NCI-H446 treated with DMSO at 0.1 percent for 48 hours (cell line): ENCODE results near the gene MYO1C.

ENCODE experiments used
- DNase-seq: peaks from one replicate; lab custom pipeline; 2025; lab: John Stamatoyannopoulos, UW

The MYO1C gene

DNA sequence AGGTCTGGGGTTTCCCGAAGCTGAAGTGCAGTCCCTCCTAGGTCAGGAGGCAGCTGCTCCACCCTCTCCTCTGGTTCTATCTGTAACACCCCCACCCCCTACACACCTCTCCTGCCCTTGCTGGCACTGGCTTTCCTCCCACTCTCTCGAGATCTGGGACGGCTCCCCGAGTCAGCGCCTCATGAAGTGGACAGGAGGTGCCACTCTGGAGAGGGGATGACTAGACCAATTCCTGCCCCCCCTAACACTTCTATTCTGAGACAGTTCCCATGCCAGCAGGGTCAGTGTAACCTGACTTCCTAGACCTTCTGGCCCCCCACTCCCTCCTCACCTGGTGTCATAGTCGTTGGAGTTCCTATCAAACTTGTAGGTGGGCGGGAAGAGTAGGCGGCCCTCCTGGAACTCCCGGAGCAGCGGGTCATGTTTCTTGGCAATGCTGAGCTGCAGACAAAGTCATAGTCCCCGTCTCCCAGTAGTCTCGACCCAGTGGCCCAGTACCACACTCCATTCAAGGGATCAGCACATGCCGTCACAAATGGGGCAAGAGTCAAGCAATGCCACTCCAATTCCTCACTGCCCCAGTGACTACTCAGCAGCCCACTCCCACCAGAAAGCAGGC, 14.3 kb upstream of the MYO1C start:
- DNase-seq, result no peak

DNA sequence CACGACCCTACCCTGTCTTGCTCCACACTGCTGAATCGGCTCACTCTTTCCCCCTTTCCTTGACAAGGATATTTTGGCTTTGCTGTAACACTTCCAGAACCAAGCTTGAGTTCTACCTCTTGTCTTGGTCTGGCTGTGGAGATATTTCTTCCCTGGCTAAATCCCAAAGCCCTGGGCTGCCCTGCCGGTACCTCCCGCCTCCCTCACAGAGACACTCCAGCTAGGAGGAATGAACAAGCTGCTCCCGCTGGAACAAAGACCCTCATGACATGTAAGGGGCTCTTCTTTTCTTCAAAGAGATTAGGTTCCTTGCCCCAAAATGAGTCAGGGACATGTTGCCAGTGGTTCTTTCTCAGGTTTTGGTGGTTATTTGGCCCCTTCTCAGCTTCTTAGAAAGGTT, 13.1 kb upstream of the MYO1C start:
- no peak for DNase-seq

DNA sequence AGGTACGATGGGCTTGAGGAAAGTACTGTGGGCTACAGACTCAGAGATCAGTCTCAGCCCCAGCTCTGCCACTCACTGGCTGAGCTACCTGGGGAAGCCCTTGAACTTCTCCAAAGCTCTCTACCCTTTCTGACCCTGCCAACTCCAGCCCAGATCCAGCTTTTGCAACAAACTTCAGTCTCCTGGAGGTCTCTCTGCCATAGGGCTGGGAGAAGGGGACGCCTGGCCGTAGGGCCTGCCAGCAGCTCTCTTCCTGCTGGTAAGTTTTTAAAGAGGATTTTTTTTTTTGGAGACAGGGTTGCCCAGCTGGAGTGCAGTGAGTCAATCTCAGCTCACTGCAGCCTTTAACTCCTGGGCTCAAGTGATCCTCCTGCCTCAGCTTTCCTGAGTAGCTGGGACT, 12.4 kb upstream of the MYO1C start:
- DNase-seq, result no peak

DNA sequence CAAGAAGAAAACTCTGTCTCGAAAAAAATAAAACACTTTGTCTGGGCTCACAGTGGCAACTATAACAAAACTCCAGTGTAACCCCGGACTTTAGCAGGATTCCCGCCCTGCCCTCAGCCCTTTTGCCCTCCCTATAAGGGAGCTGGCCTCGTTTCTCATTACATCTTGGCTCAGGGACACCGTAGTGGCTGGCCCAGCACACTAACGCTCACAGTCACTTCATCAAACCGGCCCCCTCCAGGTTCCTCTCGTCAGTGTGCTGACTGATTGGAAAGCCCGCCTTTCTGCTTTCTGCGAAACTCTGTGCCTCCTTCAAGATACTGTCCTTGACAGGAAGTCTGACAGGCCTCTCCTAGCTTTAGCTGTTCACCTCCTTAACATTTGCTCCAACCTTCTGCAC, 11.2 kb upstream of the MYO1C start:
- DNase-seq, result no peak

DNA sequence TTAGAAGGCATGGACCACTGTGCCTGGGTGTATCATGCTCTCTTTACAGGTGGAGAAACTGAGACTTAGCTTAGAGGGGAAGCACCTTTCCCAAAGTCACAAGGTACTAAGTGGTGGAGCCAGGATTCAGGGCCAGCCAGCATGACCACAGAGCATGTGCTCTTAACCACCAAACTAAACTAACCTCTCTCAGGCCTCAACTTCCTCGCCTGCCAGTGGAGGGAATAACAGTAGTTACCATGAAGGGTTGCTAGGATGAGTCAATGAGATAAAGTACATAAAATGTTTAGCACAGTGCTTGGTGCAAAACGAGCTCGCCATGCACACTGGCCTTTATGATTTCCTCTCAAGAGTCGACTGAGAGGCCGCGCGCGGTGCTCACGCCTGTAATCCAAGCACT, 6.4 kb upstream of the MYO1C start:
- no peak for DNase-seq

DNA sequence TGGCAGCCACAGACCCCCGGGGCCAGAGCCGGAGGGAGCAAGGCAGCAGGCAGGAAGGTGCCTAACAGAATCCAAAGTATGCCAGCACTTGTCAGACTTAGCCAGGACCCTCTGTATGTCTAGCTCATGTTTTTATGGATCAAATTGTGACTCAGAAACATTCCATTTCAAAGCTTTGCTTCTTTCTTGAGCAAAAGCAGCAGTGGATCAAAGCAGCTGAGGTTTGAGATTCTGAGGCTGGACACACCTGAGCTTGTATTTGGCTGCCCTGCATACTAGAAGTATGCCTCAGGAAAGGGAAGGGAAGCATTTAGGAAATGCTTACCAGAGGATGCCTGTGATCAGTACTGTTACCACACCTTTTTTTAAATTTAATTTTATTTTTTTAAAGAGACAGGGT, 5.7 kb upstream of the MYO1C start:
- no peak for DNase-seq

DNA sequence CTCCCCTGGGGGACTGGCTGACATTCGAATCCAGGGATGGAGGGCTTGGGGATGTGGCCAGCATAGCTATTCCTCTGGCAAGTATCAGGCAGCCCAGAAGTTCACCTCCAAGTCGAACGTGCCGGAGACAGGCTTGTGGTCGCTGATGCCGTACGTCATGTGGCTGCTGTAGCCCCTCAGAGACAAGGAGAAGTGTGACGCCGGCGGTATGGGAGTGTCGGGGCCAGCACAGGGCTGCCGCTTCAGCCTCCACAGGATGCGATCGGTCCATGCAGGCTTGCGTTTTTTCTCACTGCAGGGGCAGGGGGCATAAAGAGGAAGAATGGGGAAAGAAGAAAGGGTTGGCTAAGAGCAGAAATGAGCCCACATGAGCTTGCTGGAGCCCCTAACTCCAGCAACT, 5.3 kb upstream of the MYO1C start:
- DNase-seq, result no peak

DNA sequence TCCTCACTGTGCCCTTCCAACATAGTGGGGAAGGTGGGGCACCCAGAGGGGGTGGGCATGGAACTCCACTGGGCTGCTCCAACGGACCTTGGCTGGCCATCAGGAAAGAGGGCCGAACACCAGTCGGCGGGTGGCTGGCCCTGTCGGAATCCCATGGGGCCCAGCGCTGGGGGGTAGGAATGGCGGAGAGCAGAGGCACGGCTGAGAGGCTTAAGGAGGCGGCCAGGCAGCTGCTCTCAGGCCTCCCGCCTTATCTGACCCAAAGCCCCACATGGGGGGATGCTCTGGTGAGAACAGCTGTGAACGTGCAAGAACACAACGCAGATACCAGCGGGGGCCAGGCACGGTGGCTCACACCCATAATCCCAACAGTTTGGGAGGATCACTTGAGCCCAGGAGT, 4.4 kb upstream of the MYO1C start:
- DNase-seq, result no peak

DNA sequence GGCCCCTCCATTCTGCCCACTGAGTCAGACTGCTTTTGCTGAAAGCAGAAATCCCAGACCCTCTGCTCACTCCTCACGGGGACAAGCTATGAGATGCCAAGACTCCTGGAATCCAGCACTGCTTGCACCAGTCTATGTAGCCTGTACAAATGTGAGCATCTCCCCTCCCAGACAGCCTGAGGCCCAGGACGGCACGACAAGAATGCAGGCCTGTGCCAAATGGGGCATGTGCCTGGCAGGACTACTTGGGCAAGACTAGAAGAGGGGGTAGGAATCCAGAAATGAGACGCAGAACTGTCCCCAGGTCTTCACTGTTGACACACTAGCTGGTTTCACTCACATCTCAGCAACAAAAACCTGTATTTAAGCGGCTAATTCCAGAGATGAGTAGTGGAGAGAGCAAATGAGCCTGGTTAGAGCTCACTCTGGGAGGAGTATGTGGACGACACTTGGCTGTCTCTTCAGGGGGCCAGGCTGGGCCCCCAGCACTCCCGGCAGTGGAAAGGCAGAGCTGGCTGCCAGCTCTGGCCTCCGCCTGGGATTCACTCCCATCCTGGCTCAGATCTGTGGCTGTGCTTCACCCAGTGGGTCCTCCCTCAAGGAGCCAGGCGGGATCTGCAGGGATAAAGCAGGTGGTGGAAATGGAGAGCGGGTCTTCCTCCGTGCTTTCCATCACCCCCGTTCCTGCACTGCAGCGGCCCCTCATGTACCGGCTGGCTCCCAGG, 2.9 kb upstream of the MYO1C start:
- peak; percentile 29 for DNase-seq

DNA sequence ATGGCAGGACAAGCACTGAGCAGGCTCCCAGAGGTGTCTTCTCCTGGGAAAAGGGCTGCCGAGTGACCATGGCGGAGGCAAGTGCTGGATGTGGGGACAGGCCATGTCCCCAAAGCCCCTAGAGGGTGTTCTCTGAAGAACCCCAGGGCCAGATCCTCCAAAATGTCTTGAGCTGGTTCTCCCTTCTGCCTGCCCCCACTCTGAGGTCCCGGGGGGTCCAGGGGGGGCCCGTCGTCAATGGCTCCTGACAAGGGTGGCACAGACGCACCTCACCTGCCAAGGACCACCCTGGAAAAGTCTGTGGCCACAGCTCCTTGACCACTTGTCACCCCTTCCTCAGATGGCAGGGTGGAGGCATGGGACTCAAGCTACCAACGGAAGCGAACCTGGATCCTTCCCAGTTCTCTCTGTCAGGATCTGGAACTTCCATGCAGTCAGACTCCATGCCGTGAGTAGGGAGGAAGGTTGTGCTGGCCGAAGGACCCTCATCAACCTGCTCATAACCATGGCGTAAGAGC, 2.3 kb upstream of the MYO1C start:
- DNase-seq, result no peak

DNA sequence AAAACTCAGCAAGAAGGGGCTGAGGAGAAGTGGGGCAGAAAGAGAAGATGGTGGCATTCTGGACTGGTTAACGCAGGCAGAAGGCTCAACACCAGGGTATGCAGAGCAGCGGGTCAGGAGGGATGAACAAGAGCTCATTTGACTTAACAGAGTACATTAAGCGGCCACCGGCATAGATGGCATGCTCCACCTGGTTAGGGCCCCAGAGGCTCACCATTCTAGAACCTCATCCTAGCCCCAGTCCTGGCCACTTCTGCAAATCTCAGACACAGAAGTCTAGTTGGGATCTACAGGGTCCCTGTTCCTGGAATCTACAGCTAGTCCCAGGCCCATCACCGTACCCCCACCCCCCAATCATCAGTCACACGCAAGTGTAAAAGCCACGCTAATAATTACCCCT, 1.7 kb upstream of the MYO1C start:
- no peak for DNase-seq

DNA sequence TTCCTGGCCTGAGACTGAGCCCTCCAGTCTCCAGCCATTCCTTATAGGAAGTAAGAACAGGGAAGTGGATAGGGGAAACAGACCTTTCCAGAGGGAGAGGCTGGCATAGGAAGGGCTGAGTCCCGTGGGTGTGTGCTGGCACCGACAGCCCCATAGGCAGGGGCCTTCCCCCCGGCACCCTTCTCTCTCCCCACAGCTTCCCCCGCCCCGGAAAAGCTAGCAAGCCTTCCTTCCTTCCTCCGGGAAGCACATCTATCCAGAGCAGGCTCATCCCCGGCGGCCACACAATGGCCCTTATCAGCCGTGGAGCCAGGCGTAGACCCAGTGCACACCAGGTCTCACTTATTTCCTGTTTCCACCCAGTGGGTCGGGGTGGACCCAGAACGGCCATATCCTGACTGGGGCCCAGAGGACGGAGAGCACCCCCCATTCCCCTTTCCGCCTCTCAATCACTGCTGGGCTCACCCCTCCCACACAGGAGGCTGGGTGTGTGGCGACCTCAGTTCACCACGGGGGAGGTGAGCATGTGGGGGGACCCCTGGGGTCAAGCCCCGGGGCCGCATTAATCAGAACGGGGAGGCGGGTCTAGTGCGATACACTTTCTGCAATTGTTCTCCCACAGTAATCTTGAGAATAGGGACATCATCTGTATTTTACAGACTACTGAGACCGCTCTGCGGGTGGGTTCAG, 950 bp upstream of the MYO1C start:
- no peak for DNase-seq

DNA sequence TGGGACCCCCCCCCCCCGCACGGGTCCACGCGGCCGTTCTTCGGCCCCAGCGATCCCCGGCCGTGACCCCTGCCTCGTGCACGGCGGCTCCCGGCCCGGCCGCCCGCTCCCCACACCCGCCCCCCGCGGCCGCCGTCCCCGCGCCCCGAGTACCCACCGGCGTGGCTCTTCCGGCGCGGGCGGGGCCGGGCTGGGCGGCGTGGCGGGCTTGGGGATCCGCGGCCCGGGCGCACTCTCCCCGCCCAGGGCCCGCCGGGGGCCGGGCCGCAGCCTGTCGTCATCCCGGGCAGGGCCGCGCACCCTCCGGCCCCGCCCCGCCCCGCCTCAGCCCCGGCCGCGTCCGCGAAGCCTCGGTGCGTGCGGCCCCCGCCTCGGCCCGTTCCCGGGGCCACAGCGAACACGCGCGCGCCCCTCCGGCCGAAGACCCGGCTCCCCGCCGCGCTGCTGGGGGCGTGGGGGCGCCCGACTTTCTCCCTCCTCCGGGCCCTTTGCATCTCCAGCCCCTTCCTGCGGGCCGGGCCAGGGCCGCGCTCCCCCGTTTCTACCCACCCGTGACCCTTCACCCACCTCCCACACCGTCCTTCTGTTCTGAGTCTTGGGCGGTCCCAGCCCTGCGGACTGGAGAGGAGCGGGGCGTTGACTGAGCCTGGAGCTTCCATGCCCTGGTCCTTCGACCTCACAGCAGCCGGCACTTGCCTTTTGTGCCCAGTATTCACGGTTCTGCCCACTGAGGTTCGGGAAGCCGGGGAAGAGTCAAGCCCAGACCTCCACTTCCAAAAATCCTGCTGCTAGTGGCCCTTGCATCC, 840 bp downstream of the MYO1C start:
- no peak for DNase-seq

DNA sequence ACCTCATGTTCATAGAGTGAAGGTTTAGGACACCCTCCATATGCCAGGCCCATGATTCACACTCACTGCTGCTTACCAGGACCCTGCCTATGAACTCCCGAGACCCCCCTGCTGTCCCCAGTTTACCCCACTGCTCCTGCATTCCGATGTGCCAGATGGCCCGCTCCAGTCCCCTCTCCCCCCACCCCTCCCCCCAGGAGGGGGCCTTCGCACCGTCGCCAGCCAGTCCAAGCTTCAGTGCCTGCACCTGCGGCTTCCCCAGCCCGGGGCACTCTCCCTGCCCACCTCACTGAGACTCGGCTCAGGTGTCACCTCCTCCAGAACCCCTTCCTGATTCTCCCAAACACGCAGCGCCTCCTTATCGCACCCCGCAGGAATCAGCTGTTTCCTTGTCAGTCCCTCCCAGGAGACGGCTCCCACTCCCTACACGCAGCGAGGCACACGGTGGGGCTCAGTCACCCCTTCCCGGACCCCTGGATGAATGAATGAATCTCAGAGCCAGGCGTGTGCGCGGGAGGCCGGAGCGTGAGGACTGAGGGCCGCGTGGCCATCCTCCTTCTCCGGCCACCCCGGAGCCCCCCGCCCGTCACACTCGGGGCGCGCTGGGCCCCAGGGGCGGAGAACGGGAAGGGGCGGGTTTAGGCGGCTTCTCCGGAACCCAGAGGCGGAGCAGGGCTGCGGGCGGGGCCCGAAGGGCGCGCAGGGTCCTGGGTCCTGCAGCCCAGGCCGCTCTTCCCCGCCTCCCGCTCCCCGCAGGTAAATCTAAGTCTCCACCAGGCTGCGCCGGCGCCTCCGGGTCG, 1.6 kb downstream of the MYO1C start:
- no peak for DNase-seq

DNA sequence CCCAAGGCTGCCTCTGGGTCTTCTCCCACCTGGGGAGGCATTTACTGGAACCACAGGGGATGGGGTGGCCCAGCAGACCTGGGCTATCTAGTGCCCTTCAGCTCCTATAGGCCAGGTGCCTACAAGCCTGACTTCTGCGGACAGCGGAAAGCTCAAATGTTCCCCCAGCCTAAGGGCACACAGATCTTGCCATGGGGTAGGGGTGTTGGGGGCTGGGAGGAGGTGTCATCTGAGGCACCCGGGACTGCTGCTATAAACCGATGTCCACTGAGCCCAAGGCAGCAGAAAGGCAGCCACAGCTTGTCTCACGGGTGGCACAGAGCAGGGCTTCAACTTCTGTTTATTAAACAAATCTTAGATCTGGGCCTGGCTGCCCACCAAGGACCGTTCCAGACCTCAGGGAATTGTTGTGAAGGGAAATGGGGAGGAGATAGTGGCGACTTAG, 3.6 kb downstream of the MYO1C start:
- DNase-seq, result no peak

DNA sequence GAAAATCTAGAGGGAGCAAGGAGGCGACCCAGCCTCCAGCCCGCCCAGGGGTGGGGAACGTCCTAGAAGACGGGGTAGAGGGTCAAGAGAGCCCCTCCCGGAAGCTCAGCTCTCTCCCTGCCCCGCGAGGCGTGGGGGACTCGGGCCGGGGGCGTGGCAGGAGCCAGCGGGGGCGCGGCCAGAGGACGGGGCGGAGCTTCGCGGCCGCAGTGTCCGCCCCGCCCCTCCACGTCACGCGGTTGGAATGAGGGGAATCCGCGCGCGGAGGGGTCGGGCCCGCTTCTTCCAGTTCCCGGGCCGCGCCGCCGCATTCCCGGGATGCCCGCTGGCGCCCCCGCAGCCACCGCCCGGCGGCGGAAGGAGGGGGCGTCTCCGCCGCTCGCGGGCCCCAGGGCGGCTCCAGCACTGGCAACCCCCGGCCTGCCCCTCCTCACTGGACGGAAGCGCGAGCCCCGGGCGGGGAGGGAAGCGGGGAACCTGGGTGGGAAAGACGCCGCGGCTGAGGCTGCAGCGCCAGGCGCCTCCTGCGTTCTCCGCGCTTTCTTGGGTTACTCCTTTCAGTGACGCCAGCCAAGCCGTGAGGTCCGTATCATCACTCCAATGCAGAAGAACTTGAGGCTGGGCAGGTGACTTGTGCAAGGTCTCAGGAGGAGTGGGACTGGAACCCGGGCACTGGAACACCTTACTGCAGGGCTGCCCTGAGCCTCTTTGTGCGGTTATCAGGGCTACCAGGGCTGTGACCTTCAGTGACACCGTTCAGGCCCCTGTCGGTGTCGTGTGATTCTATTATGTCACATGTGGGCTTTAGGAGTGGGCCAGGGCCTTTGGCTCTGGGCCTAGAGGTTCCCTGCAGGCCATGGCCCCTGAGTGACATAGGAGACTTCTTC, 4.3 kb downstream of the MYO1C start:
- no peak for DNase-seq

DNA sequence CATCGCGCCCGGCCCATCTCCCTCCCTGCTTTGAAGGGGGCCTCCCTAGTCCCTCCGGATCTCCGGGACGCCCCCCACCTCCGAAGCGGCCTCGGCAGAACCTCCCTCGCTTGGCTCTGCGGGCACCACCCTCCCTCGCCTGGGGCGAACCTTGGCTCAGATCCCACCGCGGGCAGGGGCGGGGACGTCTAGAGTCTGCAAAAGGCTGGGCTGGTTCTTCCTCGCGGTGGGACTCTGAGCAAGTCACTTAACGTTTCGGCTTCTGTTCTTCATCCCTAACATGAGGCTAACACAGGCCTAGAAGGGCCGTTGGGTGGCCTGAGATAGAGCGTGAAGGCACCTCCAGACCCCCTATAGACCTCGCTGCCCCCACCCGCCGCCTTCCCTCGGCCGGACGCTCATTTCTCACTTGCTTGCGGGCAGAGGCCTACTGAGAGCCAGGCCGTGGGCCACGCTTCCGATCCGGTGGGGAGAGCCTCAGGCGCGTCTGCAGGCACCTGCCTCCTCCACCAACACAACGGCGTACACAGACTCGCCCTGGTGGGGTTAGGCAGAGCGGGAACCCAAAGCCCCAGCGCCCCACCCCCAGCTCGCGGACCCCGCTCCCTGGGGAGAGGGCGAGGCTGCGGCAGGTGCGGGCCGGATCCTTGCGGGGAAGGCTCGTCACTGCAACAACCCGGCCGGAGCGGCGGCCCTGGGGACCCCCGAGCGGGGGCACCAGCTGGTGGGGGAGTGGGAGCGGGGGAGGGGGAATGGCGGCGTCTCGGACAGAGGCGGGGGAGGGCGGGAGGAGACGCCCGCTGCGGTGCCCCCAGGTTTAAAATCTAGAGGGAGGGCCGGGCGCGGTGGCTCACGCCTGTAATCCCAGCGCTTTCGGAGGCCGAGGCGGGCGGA, 5.4 kb downstream of the MYO1C start:
- no peak for DNase-seq

DNA sequence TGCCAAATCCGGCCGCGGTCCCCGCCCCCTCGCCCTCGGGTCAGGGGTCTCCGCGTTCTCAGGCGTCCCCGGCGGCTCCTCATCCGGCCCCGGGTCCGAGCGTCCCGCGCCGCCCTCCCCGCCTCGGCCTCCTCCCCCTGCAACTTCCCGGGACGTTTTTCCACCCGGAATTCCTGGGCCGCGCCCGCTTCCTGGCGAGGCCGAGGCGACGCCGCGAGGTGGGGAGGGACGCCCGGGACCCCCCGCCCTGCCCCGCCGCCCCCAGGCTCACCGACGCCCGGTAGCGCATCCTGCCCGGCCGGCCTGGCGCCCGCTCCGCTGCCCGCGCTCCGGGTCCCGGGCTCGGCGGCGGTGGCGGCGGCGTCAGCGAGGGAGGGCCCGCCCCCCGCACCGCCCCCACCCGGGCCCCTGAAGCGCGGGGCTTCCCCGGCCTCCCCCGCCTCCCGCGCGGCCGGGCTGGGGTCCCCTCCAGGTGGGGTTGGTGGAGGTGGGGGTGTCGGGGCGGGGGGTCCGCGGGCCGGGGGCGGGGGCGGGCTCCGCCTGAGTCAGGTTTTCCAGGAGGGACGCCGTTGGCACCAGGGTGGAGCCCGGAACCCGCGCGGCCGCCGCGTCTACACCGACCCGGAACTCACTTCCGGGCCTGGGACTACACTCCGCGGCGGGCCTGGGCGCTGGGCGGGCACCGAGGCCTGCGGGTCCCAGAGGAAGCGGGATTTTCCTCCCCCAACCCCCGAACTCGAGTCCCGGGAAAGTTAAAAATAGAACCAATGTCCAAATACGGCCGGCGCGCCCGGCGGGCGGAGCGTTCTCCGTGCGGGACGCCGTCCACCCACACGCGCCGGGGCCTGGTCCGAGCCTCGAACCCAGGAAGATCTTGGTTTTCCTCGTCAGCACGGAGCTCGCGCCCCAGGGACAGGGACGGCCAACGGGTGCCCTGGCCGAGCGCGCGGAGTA, 6.8 kb downstream of the MYO1C start:
- DNase-seq, result no peak
